ENCODE measurements around the gene HEG1. TPM values are rescaled to one million over a fixed set of nuclear protein-coding genes. Genes with fewer than 3 reads are reported as not detected.

Gene HEG1
- total and polyA plus RNA-seq, 2 of the 8 experiments (the other 6 are each of a cell fraction or from before 2014, with no cell fraction given) = 5.3 to 9.7 TPM

GRCh38 chr3:125104639-125105038 lies 48.8 kb upstream of the HEG1 start:
- Histone ChIP-seq H3K79me1 (ENCODE audit: low read depth, low read length) (no peaks in the 10 kb centered on the region), H3K4ac (replicated peaks; ENCODE audit: insufficient read length, low read depth, low read length) (peak overlapping the region; percentile 49), H3K4me1 (replicated peaks in 1 of 4; ENCODE audit: control insufficient read depth in 3 of 4, insufficient read depth in 4 of 4, low read length in 3 of 4) (peaks cover 0 to 6% (median 0%) of the 10 kb centered on the region in 4 experiments; a peak in 1 of 7 replicates), H3K9me3 (ENCODE audit: insufficient read depth in 2 of 2, low read depth in 1 of 2, low read length in 1 of 2) (no peaks in the 10 kb centered on the region), H3K4me2 (ENCODE audit: insufficient read depth in 1 of 2, low read depth in 2 of 2, low read length in 2 of 2) (no peak overlapping the region), H2BK5ac (ENCODE audit: low read depth, low read length) (no peak overlapping the region), H3K4me3 (ENCODE audit: extremely low read depth in 1 of 4, insufficient read depth in 2 of 4, low read depth in 3 of 4, low read length in 4 of 4) (no peak overlapping the region), H4K91ac (replicated peaks; ENCODE audit: insufficient read length, low read length) (no peak overlapping the region), H2AK5ac (ENCODE audit: low read depth, low read length) (no peak overlapping the region), H3K79me2 (ENCODE audit: control insufficient read depth in 1 of 2, insufficient read depth in 2 of 2, low read length in 2 of 2) (no peaks in the 10 kb centered on the region), H2BK120ac (replicated peaks; ENCODE audit: low read depth, low read length) (no peak overlapping the region), H2BK15ac (ENCODE audit: low read length) (no peak overlapping the region), H2BK20ac (ENCODE audit: low read length) (no peak overlapping the region), H3K14ac (ENCODE audit: insufficient read length) (no peak overlapping the region), H3K9ac (replicated peaks in 1 of 4; ENCODE audit: extremely low read depth in 1 of 4, low read depth in 3 of 4, low read length in 3 of 4) (no peak overlapping the region), H3K23ac (ENCODE audit: insufficient read length) (no peak overlapping the region), H3K18ac (ENCODE audit: extremely low read depth, low read length) (no peak overlapping the region), H4K20me1 (replicated peaks in 1 of 2; ENCODE audit: control insufficient read depth in 1 of 2, insufficient read depth in 2 of 2, low read length in 2 of 2) (no peaks in the 10 kb centered on the region), H3K27me3 (replicated peaks in 1 of 4; ENCODE audit: control insufficient read depth in 3 of 4, extremely low read depth in 1 of 4, insufficient read depth in 3 of 4, low read length in 3 of 4) (no peaks in the 10 kb centered on the region), H3K36me3 (ENCODE audit: control insufficient read depth in 2 of 4, insufficient read depth in 4 of 4, low read length in 3 of 4) (no peaks in the 10 kb centered on the region; a peak in 2 of 8 replicates), H3K27ac (ENCODE audit: low read depth, low read length) (no peak overlapping the region), H3K23me2 (ENCODE audit: low read depth, low read length) (no peaks in the 10 kb centered on the region), H4K5ac (ENCODE audit: insufficient read length, low read depth, low read length) (no peak overlapping the region), H4K8ac (ENCODE audit: extremely low read depth, insufficient read depth, low read length) (no peak overlapping the region), H2AFZ (ENCODE audit: low read length) (no peak overlapping the region), H3K56ac (replicated peaks; ENCODE audit: insufficient read length, low read depth, low read length) (no peak overlapping the region), H2BK12ac (ENCODE audit: low read depth, low read length) (no peak overlapping the region)
- WGBS, 2 experiments (ENCODE audit: extremely low coverage in 1 of 2, insufficient coverage in 1 of 2, insufficient read length in 1 of 2, insufficient replicate concordance in 2 of 2, low coverage in 1 of 2, low lambda C conversion rate in 2 of 2, missing lambda C conversion rate in 1 of 2) = 87% methylated on average over 1 of the region's 1 CpG; no CpG with 5 or more reads in 1 of the 2 experiments
- FAIRE-seq (no peak), DNase-seq (ENCODE audit: low read depth in 1 of 2, low spot score in 2 of 2) (no peak)
- no peak for TF ChIP-seq JUND (IDR thresholded peaks at IDR 0.05; ENCODE audit: low read length)
- TF ChIP-seq BACH1 (IDR thresholded peaks at IDR 0.05; ENCODE audit: low read length) = no peak
- TF ChIP-seq SIN3A (conservative IDR thresholded peaks at IDR 0.05 in 1 of 2, IDR thresholded peaks at IDR 0.05 in 1 of 2; ENCODE audit: low read depth in 1 of 2, low read length in 2 of 2) = no peak
- TF ChIP-seq GABPA (IDR thresholded peaks at IDR 0.05; ENCODE audit: borderline replicate concordance, insufficient read depth, low read length) = no peak
- TF ChIP-seq SIX5 (IDR thresholded peaks at IDR 0.05; ENCODE audit: low read depth, low read length) = no peak
- no peak for TF ChIP-seq CTBP2 (IDR thresholded peaks at IDR 0.05; ENCODE audit: borderline replicate concordance, insufficient read depth, insufficient read length, low read length)
- no peak for TF ChIP-seq RFX5 (IDR thresholded peaks at IDR 0.05; ENCODE audit: borderline replicate concordance, low read depth, low read length)
- no peak for TF ChIP-seq TBP (IDR thresholded peaks at IDR 0.05; ENCODE audit: low read depth, low read length)
- POLR2A ChIA-PET (ENCODE audit: partially characterized antibody) = no interaction called here
- CTCF ChIA-PET (ENCODE audit: partially characterized antibody) = interaction anchor here (1.0 kb wide), 1 partner anchor 8 kb away, joined by 3 read pairs; no protein-coding TSS in a partner anchor

All from H1 (cell line).